WERI-Rb-1 (cell line): ENCODE measurements around the gene POLR3B.

Source experiments
- DNase-seq: peaks from one replicate; pipeline ENCODE4 v3.0.0-alpha.2; 2020
- H3K27ac ChIP-seq: fragments of 250-450 bp; sonication (Bioruptor Pico); 2 replicates; pipeline ENCODE4 v1.5.1; 2020; ENCODE audit warnings: mild to moderate bottlenecking, moderate library complexity
- H3K27me3 ChIP-seq: fragments of 250-450 bp; sonication (Bioruptor Pico); 2 replicates; pipeline ENCODE4 v1.5.1; 2021; ENCODE audit warnings: mild to moderate bottlenecking, low read depth, moderate library complexity; ENCODE audit not compliant: insufficient read depth, severe bottlenecking
- H3K36me3 ChIP-seq: fragments of 250-450 bp; sonication (Bioruptor Pico); 2 replicates; pipeline ENCODE4 v1.5.1; 2020; ENCODE audit warnings: mild to moderate bottlenecking, moderate library complexity
- H3K4me3 ChIP-seq: 2 replicates; pipeline ENCODE4 v1.5.1; 2011; ENCODE audit warnings: low read depth, mild to moderate bottlenecking, control low read depth, low read length
- H3K9me3 ChIP-seq: fragments of 250-450 bp; sonication (Bioruptor Pico); 2 replicates; pipeline ENCODE4 v1.5.1; 2021; ENCODE audit warnings: mild to moderate bottlenecking, moderate library complexity; ENCODE audit not compliant: severe bottlenecking
- TF ChIP-seq, protein P1 (sequence below): IDR thresholded peaks from 2 replicates; pipeline ENCODE4 v1.5.1; 2011; ENCODE audit warnings: low read depth, mild to moderate bottlenecking, control low read depth, inconsistent platforms, low read length

POLR3B gene

DNA sequence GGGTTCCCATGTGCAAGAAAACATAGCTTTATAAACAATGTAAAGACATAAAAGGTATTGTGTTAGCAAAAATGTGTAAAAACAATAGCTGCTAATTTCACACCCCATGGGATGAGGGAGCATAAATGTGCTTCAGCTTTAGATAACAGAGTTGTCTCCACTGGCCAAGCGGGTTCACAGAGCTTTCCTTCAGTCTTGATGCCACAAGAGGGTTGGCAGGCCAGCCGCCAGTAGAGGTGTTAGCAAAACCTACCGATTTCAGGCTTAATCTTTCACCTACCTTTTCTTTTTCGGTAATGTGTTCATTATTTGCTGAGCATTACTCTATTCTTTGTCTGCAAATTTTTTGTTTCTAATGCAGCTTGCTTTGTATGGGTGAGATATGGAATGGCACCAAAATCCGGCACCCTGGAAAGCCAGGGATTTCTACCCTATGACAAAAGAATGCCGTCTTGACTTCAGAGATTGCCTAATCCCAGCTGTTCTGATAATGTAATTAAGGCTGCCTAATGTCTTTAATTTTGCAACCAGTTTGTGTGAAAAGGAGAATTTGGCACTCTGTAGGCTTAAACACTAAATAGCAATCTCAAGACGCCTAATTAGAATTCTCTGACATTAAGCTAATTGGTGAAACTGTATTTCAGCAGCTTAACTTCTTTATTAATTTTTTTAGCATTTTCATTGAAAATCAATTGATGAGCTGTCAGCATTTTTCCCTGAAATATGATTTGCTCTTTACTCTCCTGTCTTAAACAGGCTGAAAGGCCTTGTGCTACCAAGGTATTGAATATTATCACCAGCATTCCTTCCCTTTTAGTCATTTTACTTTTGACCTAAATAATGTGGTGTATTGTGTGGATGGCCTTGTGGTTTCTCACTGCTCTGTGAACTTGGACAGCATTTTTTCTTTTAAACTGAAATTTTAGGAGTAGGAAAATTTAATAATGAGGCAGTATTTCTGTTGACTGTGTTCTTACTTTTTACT, 60.7 kb downstream of the POLR3B start:
- no peak overlapping the region for H3K4me3 ChIP-seq
- no peak for DNase-seq
- H3K9me3 ChIP-seq = no peaks in the 10 kb centered on the region
- no peaks in the 10 kb centered on the region; the same call in 1 of the 2 replicates for H3K36me3 ChIP-seq
- no peaks in the 10 kb centered on the region for H3K27me3 ChIP-seq
- H3K27ac ChIP-seq = no peak overlapping the region
- TF ChIP-seq, protein P1, sequence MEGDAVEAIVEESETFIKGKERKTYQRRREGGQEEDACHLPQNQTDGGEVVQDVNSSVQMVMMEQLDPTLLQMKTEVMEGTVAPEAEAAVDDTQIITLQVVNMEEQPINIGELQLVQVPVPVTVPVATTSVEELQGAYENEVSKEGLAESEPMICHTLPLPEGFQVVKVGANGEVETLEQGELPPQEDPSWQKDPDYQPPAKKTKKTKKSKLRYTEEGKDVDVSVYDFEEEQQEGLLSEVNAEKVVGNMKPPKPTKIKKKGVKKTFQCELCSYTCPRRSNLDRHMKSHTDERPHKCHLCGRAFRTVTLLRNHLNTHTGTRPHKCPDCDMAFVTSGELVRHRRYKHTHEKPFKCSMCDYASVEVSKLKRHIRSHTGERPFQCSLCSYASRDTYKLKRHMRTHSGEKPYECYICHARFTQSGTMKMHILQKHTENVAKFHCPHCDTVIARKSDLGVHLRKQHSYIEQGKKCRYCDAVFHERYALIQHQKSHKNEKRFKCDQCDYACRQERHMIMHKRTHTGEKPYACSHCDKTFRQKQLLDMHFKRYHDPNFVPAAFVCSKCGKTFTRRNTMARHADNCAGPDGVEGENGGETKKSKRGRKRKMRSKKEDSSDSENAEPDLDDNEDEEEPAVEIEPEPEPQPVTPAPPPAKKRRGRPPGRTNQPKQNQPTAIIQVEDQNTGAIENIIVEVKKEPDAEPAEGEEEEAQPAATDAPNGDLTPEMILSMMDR = no peak

DNA sequence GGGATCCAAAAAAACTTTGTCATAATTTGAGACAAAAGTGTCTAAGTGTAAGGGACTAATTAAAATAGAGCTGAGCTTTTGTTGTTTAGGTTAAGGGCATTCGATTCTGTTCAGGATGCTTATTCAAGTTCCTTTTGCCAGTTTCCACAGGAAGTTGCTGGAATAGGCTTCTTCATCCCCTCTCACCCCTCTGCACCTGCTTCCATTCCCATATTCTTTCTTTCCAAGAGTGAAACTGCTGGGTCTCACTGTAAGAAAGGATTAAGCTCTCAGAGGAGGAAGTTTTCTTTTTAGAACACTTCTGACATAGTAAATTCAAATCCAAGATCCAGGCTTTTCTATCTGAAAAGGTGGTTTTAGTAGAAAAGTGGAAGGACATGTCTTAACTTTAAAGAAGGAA, 61.4 kb downstream of the POLR3B start:
- H3K9me3 ChIP-seq = no peaks in the 10 kb centered on the region
- TF ChIP-seq, protein P1 = no peak
- no peaks in the 10 kb centered on the region; the same call in 1 of the 2 replicates for H3K36me3 ChIP-seq
- no peak for DNase-seq
- no peaks in the 10 kb centered on the region for H3K27me3 ChIP-seq
- no peak overlapping the region for H3K27ac ChIP-seq
- no peak overlapping the region for H3K4me3 ChIP-seq

DNA sequence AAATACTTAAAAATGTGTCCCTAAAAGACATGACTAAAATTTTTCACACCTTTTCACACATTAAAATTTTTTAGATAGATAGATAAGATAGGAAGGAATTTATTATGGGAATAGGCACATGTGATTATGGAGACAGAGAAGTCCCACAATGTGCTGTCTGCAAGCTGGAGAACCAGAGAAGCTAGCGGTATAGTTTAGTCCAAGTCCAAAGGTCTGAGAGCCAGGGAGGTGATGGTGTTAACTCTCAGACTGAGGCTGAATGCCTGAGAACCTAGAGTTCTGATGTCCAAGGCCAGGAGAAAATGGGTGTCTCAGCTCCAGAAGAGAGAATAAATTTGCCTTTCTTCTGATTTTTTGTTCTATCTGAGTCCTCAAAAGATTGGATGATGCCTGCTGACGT, 65.7 kb downstream of the POLR3B start:
- no peak for DNase-seq
- TF ChIP-seq, protein P1 = no peak
- Histone ChIP-seq H3K4me3 (no peak overlapping the region), H3K36me3 (no peaks in the 10 kb centered on the region), H3K27me3 (no peaks in the 10 kb centered on the region), H3K9me3 (no peaks in the 10 kb centered on the region), H3K27ac (no peak overlapping the region)

DNA sequence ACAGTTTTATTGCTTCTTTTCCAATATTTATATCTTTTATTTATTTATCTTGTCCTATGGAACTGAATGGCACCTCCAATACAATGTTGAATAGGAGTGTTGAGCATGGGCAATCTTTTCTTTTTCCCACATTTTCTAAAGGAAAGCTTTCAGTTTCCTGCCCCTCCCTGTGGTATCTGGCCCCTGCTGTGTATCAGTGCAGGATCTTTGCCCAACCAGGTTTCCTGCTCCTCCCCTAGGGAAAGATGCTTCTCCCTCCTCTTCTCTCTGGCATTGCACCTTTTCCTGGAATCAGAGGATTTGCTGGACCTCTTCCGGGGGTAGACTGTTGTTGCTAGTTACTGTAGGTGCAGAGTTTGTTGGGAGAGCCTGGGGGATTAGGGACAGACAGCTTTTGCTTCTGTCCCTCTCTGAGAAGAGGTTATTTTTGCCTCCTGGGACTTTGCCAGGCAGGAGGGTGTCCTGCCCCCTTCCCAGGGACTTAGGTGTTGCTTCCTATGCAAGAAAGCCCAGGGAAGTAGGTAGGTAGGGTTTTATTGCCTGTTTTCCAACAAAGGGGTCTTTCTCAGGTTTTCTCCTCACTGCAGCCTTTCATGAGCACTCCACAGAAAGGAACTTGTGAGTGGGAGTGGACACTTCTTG, 67.6 kb downstream of the POLR3B start:
- Histone ChIP-seq H3K4me3 (no peak overlapping the region), H3K27me3 (no peaks in the 10 kb centered on the region), H3K9me3 (no peaks in the 10 kb centered on the region), H3K36me3 (no peaks in the 10 kb centered on the region), H3K27ac (no peak overlapping the region)
- TF ChIP-seq, protein P1 = no peak
- no peak for DNase-seq

DNA sequence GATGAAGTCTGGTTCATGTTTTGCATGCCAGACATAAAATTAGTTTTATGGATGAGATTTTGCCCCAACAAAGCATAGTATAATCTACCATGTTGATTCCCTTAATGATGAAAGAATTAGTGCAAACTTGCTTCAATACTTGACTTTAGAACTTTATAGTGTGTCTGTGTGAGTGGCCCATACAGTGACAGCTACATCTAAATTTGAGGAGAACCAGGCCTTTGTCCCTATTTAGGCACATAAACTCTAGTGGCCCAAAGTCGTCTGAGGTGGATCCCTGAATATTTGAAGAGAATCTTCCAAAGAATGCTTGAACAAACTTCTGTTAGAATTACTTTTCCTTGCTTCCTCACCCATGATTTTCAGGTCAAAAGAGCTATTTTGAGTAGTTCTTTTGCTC, 70.4 kb downstream of the POLR3B start:
- TF ChIP-seq, protein P1 = no peak
- Histone ChIP-seq H3K36me3 (no peaks in the 10 kb centered on the region), H3K27me3 (no peaks in the 10 kb centered on the region), H3K4me3 (no peak overlapping the region), H3K9me3 (no peaks in the 10 kb centered on the region), H3K27ac (no peak overlapping the region)
- no peak for DNase-seq
